SK-N-SH (cell line): ENCODE data around the gene CEP162. TPM values are rescaled to one million over a fixed set of nuclear protein-coding genes. Genes with fewer than 3 reads are reported as not detected.
"Not testable (repeated sequence)": the region's sequence is repeated elsewhere in the genome, so short reads cannot be mapped to it uniquely, and the experiment has no call there.

ENCODE experiments used
- CTCF ChIA-PET: fragments of 300-600, 350-600 bp; formaldehyde crosslinking; extraction: SDS; loops from one replicate; lab custom pipeline; 2021; lab: Yijun Ruan, JAX
- POLR2A ChIA-PET: fragments of 350-600 bp; sonication (Branson Sonifier 250); formaldehyde crosslinking; extraction: SDS; loops from one replicate; lab custom pipeline; 2020; ENCODE audit warnings: antibody characterized with exemption, inconsistent platforms; lab: Yijun Ruan, JAX
- DNase-seq: peaks from one replicate; pipeline ENCODE4 v3.0.0; 2012
- H2AFZ ChIP-seq: fragments of 200-600 bp; sonication (generic); 2 replicates; pipeline ENCODE4 v1.8.1; 2016; ENCODE audit warnings: antibody characterized with exemption, mild to moderate bottlenecking, low read depth
- H3F3A ChIP-seq: fragments of 200-600 bp; sonication (generic); replicated peaks from 2 replicates; pipeline ENCODE3; 2016; ENCODE audit warnings: antibody characterized with exemption, mild to moderate bottlenecking; ENCODE audit not compliant: insufficient read depth
- H3K27ac ChIP-seq, 2 experiments: fragments of 200-500 bp in 1 of 2; fragments of 200-600 bp in 1 of 2; sonication (Bioruptor generic) in 1 of 2; sonication (generic), shearing (Covaris generic) in 1 of 2; 2 replicates each; pipeline versions ENCODE4 v1.5.1 to v1.6.1; 2014 to 2016; ENCODE audit warnings: low read depth in 2 of 2, inconsistent platforms in 1 of 2, low read length in 1 of 2, mild to moderate bottlenecking in 1 of 2, mixed read lengths in 1 of 2
- H3K27me3 ChIP-seq: fragments of 200-600 bp; sonication (generic), shearing (Covaris generic); 2 replicates; pipeline ENCODE4 v1.6.1; 2016; ENCODE audit warnings: mixed run types; ENCODE audit not compliant: insufficient read depth
- H3K36me3 ChIP-seq, 2 experiments: fragments of 200-500 bp in 1 of 2; fragments of 200-600 bp in 1 of 2; sonication (Bioruptor generic) in 1 of 2; sonication (generic) in 1 of 2; replicated peaks in 1 of 2; 2 replicates each; pipeline versions ENCODE3 to v1.5.1; 2014 to 2016; ENCODE audit warnings: low read length in 1 of 2, mild to moderate bottlenecking in 1 of 2; ENCODE audit not compliant: insufficient read depth in 2 of 2, control insufficient read depth in 1 of 2
- H3K4me1 ChIP-seq, 2 experiments: fragments of 200-500 bp in 1 of 2; fragments of 200-600 bp in 1 of 2; sonication (Bioruptor generic) in 1 of 2; sonication (generic), shearing (Covaris generic) in 1 of 2; 2 replicates each; pipeline versions ENCODE4 v1.5.1 to v1.6.1; 2014 to 2016; ENCODE audit warnings: low read depth in 1 of 2, low read length in 1 of 2, mixed run types in 1 of 2; ENCODE audit not compliant: insufficient read depth in 2 of 2, control insufficient read depth in 1 of 2
- H3K4me2 ChIP-seq: fragments of 200-600 bp; sonication (generic), shearing (Covaris generic); 2 replicates; pipeline ENCODE4 v1.6.1; 2017; ENCODE audit warnings: mixed run types
- H3K4me3 ChIP-seq, 2 experiments: fragments of 200-500 bp in 1 of 2; fragments of 200-600 bp in 1 of 2; sonication (Bioruptor generic) in 1 of 2; sonication (generic), shearing (Covaris generic) in 1 of 2; 2 replicates each; pipeline versions ENCODE4 v1.5.1 to v1.8.1; 2014 to 2016; ENCODE audit warnings: low read depth in 2 of 2, inconsistent platforms in 1 of 2, low read length in 1 of 2, mild to moderate bottlenecking in 1 of 2, mixed read lengths in 1 of 2, moderate library complexity in 1 of 2
- H3K79me2 ChIP-seq: fragments of 200-600 bp; sonication (generic); 2 replicates; pipeline ENCODE4 v1.8.1; 2017; ENCODE audit warnings: mild to moderate bottlenecking; ENCODE audit not compliant: insufficient read depth
- H3K9ac ChIP-seq: fragments of 200-600 bp; sonication (generic); 2 replicates; pipeline ENCODE4 v1.6.1; 2017; ENCODE audit warnings: mixed run types
- H3K9me2 ChIP-seq: fragments of 200-600 bp; sonication (generic); 2 replicates; pipeline ENCODE4 v1.6.1; 2017; ENCODE audit warnings: mixed run types
- H3K9me3 ChIP-seq: fragments of 200-600 bp; sonication (generic); 2 replicates; pipeline ENCODE4 v1.6.1; 2017; ENCODE audit warnings: mixed run types, mild to moderate bottlenecking, moderate library complexity
- H4K20me1 ChIP-seq: fragments of 200-600 bp; sonication (generic); 2 replicates; pipeline ENCODE4 v1.6.1; 2017; ENCODE audit warnings: mild to moderate bottlenecking, mixed run types; ENCODE audit not compliant: insufficient read depth
- CHD2 ChIP-seq: fragments of 150-350 bp; IDR thresholded peaks from 2 replicates; pipeline ENCODE4 v1.6.1; 2018; ENCODE audit warnings: low read length; ENCODE audit not compliant: partially characterized antibody
- CTCF ChIP-seq: fragments of 200-600 bp; sonication (generic); IDR thresholded peaks from 2 replicates; pipeline ENCODE4 v1.6.1; 2017; ENCODE audit warnings: antibody characterized with exemption, mild to moderate bottlenecking, moderate library complexity
- ELF1 ChIP-seq: IDR thresholded peaks from 2 replicates; pipeline ENCODE4 v1.4.0; 2012
- EZH2phosphoT487 ChIP-seq: fragments of 200-600 bp; sonication (generic); IDR thresholded peaks from 2 replicates; pipeline ENCODE4 v1.6.1; 2017; ENCODE audit warnings: low read depth, mixed run types, mild to moderate bottlenecking, antibody characterized with exemption, moderate library complexity, borderline replicate concordance
- FOSL2 ChIP-seq: IDR thresholded peaks from 2 replicates; pipeline ENCODE4 v1.4.0; 2012; ENCODE audit warnings: low read depth, mild to moderate bottlenecking, moderate library complexity, borderline replicate concordance
- FOXJ3 ChIP-seq: sonication (generic); formaldehyde crosslinking; IDR thresholded peaks from 2 replicates; pipeline ENCODE4 v1.5.1; 2020; ENCODE audit warnings: mild to moderate bottlenecking, missing genetic modification reagents
- IRF3 ChIP-seq: fragments of 150-350 bp; IDR thresholded peaks from 2 replicates; pipeline ENCODE4 v1.6.1; 2016; ENCODE audit warnings: mild to moderate bottlenecking, low read depth, low read length
- JUND ChIP-seq: IDR thresholded peaks from 2 replicates; pipeline ENCODE4 v1.4.0; 2012
- MAX ChIP-seq: IDR thresholded peaks from 2 replicates; pipeline ENCODE4 v1.4.0; 2012; ENCODE audit warnings: low read depth
- MXI1 ChIP-seq: IDR thresholded peaks from 2 replicates; pipeline ENCODE4 v1.6.1; 2012; ENCODE audit warnings: mild to moderate bottlenecking, low read depth, low read length, improper control_type of control experiment
- PBX3 ChIP-seq: IDR thresholded peaks from 2 replicates; pipeline ENCODE4; 2012
- POLR2AphosphoS5 ChIP-seq: IDR thresholded peaks from 2 replicates; pipeline ENCODE4 v1.6.1; 2012; ENCODE audit warnings: low read depth, low read length
- RFX5 ChIP-seq: IDR thresholded peaks from 2 replicates; pipeline ENCODE4 v1.6.1; 2012; ENCODE audit warnings: mild to moderate bottlenecking, improper control_type of control experiment, low read length
- SMC3 ChIP-seq: IDR thresholded peaks from 2 replicates; pipeline ENCODE4 v1.6.1; 2012; ENCODE audit warnings: low read depth, low read length, improper control_type of control experiment
- TAF1 ChIP-seq: IDR thresholded peaks from 2 replicates; pipeline ENCODE4 v1.6.1; 2012; ENCODE audit warnings: low read depth, mild to moderate bottlenecking, low read length, moderate library complexity, borderline replicate concordance
- YY1 ChIP-seq: IDR thresholded peaks from 2 replicates; pipeline ENCODE4 v1.4.0; 2012; ENCODE audit warnings: low read depth, mild to moderate bottlenecking
- WGBS: methylation state at CpG from one replicate; pipeline ENCODE4 v1.1.6; 2017; ENCODE audit warnings: low lambda C conversion rate; 5-methylcytosine and 5-hydroxymethylcytosine counted together
- polyA plus RNA-seq, 3 experiments: library from polyadenylated mRNA; depleted of rRNA; stranded (reverse); fragments of >200 nt; gene quantifications; 2 replicates each; pipeline ENCODE4 v1.2.3, GENCODE V29; 2012

The CEP162 gene
- polyA plus RNA-seq, 1 of the 3 experiments (the other 2 are of a cell fraction), result 1.2 TPM

GRCh38 chr6:84191802-84192201 lies 35.6 kb downstream of the CEP162 start (continued):
- TF ChIP-seq EZH2phosphoT487 (no peak), PBX3 (no peak), IRF3 (no peak)

- H3K4me1 ChIP-seq, H3K9me2 ChIP-seq, H2AFZ ChIP-seq, H3K27ac ChIP-seq, H4K20me1 ChIP-seq, H3K4me2 ChIP-seq, CTCF ChIA-PET, H3K27me3 ChIP-seq, H3K4me3 ChIP-seq, DNase-seq, H3K9me3 ChIP-seq, H3K79me2 ChIP-seq, H3K9ac ChIP-seq, POLR2A ChIA-PET: not testable (repeated sequence)
- H3K36me3 ChIP-seq, result peaks cover 30 to 34% of the 10 kb centered on the region in 2 experiments
- H3F3A ChIP-seq, result peaks cover 23% of the 10 kb centered on the region
- WGBS, result no CpG with 5 or more reads among the region's 25 CpGs
These were observed 38.1 kb downstream of the CEP162 start for GRCh38 chr6:84189356-84189755.

GRCh38 chr6:84183430-84183829 lies 44.0 kb downstream of the CEP162 start:
- ChIA-PET CTCF (no interaction called here), POLR2A (no interaction called here)
- Histone ChIP-seq H3K9me2 (no peaks in the 10 kb centered on the region; the same call in 1 of the 2 replicates), H3K79me2 (no peaks in the 10 kb centered on the region), H3K9ac (no peak overlapping the region), H4K20me1 (no peaks in the 10 kb centered on the region), H3K27me3 (no peaks in the 10 kb centered on the region), H2AFZ (no peak overlapping the region), H3K4me3 (no peak overlapping the region), H3K36me3 (peaks cover 21 to 44% of the 10 kb centered on the region in 2 experiments), H3K4me2 (no peak overlapping the region), H3K27ac (no peak overlapping the region), H3F3A (no peaks in the 10 kb centered on the region), H3K9me3 (no peaks in the 10 kb centered on the region), H3K4me1 (no peaks in the 10 kb centered on the region)
- TF ChIP-seq EZH2phosphoT487 (no peak), RFX5 (no peak), YY1 (no peak), POLR2AphosphoS5 (no peak), JUND (no peak), TAF1 (no peak), ELF1 (no peak), FOSL2 (no peak), MXI1 (no peak), PBX3 (no peak), MAX (no peak), CTCF (no peak), SMC3 (no peak), FOXJ3 (no peak), CHD2 (no peak), IRF3 (no peak)
- no peak for DNase-seq
- WGBS, result 90% methylated on average over 1 of the region's 1 CpG
